Stimulated activated naive CD8-positive, alpha-beta T cell treated with anti-CD3 and anti-CD28 coated beads, Interleukin-15, Interleukin-2, amounts not matched to agents 100 ng/mL and 50 ng/mL, for 24 hours (primary cell): ENCODE results near the gene RAPGEF5.

Experiments
- H3K27ac Mint-ChIP-seq: one replicate; pipeline ENCODE4 v1.8.0; 2021; ENCODE audit warnings: mild to moderate bottlenecking, mixed read lengths
- H3K27me3 Mint-ChIP-seq: one replicate; pipeline ENCODE4 v1.8.0; 2021; ENCODE audit warnings: mixed read lengths
- H3K36me3 Mint-ChIP-seq: one replicate; pipeline ENCODE4 v1.8.0; 2021; ENCODE audit warnings: low read depth, mixed read lengths
- H3K4me1 Mint-ChIP-seq: one replicate; pipeline ENCODE4 v1.8.0; 2021; ENCODE audit warnings: low read depth, mixed read lengths
- H3K4me3 Mint-ChIP-seq: one replicate; pipeline ENCODE4 v1.8.0; 2021; ENCODE audit warnings: mild to moderate bottlenecking, mixed read lengths
- H3K9me3 Mint-ChIP-seq: one replicate; pipeline ENCODE4 v1.8.0; 2021; ENCODE audit warnings: mixed read lengths

Gene RAPGEF5

DNA sequence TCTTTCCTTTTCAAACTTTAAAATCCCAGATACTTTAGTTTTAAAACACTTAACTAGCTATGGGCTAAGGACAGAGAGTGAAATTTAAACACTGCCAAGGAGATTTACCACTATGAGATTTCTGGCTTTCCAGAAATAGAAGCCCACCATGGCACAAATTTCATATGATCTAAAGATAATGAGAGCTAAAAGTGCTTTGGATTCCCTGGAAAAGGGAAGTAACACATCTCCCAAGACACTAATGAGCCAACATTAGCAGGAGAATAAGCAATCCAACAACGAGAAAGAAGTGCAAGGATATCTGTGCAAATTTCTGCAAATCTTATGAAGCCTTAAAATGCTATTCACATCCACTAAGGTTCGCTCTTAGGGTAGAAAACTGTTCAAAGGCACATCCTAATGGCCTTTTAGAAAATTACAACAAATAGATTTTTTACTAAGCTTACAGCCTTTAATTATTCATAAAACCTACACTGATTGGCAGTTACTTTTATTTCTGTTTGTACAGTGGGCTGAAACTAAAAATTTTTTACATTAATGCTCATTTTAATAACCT lies 100.3 kb downstream of the RAPGEF5 start:
- Mint-ChIP-seq H3K36me3 (no peaks in the 10 kb centered on the region), H3K4me1 (peaks cover 6% of the 10 kb centered on the region), H3K27ac (no peak overlapping the region), H3K27me3 (peaks cover 10% of the 10 kb centered on the region), H3K4me3 (no peak overlapping the region), H3K9me3 (no peaks in the 10 kb centered on the region)

GRCh38 chr7:22255834-22256233 lies 101.1 kb downstream of the RAPGEF5 start:
- no peaks in the 10 kb centered on the region for H3K9me3 Mint-ChIP-seq
- peaks cover 6% of the 10 kb centered on the region for H3K4me1 Mint-ChIP-seq
- H3K4me3 Mint-ChIP-seq: no peak overlapping the region
- no peaks in the 10 kb centered on the region for H3K36me3 Mint-ChIP-seq
- no peak overlapping the region for H3K27ac Mint-ChIP-seq
- H3K27me3 Mint-ChIP-seq: peaks cover 10% of the 10 kb centered on the region

DNA sequence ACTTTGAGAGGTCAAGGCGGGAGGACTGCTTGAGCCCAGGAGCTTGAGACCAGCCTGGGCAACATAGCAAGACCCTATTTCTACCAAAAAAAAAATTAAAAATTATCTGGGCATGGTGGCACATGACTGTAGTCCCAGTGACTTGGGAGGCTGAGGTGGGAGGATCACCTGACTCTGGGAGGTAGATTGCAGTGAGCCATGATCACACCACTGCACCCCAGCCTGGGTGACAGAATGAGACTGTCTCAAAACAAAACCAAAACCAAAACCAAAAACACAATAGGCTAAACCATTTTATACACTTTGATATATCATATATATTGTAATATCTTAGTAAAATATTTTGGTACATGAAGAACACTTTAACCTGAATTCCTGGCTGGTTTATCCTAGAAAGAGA lies 101.6 kb downstream of the RAPGEF5 start:
- Mint-ChIP-seq H3K36me3 (no peaks in the 10 kb centered on the region), H3K4me3 (no peak overlapping the region), H3K4me1 (peaks cover 6% of the 10 kb centered on the region), H3K27me3 (peaks cover 10% of the 10 kb centered on the region), H3K9me3 (no peaks in the 10 kb centered on the region), H3K27ac (no peak overlapping the region)

DNA sequence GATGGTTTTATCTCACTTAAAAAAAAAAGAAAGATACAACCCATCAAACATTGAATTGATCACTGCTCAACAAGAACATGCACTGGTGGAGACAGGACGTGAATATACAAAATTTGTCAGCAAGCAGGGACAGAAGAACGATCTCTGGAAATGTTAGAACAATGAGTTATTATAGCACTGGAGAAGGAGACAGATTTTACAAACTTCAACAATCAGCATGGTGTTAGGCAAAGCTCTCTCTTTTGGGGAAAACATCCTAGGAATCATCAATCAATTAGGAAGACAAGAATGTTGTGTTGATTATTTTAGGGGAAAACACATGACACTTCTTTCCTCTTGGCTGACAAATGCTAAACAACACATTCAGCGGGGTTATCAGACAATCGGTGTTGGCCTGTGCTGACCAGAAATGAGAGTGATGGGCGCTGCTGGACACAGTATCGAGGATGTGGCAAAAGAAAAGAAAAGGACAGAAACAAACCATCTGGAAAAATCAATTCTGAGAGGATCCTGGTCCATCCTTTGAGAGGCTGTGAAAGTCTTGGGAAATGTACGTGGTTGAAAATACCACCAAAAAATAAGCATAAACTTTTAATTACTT lies 103.9 kb downstream of the RAPGEF5 start:
- H3K9me3 Mint-ChIP-seq: no peaks in the 10 kb centered on the region
- H3K4me1 Mint-ChIP-seq: peaks cover 6% of the 10 kb centered on the region
- no peaks in the 10 kb centered on the region for H3K36me3 Mint-ChIP-seq

GRCh38 chr7:22252016-22252415 lies 104.9 kb downstream of the RAPGEF5 start:
- Mint-ChIP-seq H3K4me3 (no peak overlapping the region), H3K9me3 (no peaks in the 10 kb centered on the region), H3K27ac (no peak overlapping the region), H3K36me3 (no peaks in the 10 kb centered on the region), H3K4me1 (peaks cover 6% of the 10 kb centered on the region), H3K27me3 (peaks cover 7% of the 10 kb centered on the region)

More for the DNA sequence above, 103.9 kb downstream of the RAPGEF5 start:
- Mint-ChIP-seq H3K27ac (no peak overlapping the region), H3K4me3 (no peak overlapping the region), H3K27me3 (peaks cover 10% of the 10 kb centered on the region)

DNA sequence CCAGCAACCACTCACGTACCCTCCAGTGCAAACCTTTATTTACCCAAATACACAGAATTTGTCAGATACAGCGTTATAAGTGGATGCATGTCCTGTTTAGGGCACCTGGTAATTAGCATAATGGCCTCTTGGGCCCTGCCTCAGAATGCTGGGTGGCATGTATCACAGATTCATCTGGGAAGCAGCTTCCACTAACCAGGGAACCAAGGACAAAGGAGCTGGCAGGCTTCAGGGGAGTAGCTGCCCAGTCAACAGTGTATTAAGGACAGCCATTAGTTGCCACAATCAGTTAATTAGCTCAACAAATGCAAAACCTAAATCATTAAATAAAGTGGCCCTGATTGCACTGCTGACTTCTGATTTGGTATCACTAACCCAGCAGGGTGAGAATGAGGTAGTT lies 105.7 kb downstream of the RAPGEF5 start:
- no peak overlapping the region for H3K4me3 Mint-ChIP-seq
- peaks cover 6% of the 10 kb centered on the region for H3K9me3 Mint-ChIP-seq
- no peak overlapping the region for H3K27ac Mint-ChIP-seq
- peaks cover 7% of the 10 kb centered on the region for H3K27me3 Mint-ChIP-seq
- peaks cover 6% of the 10 kb centered on the region for H3K4me1 Mint-ChIP-seq
- H3K36me3 Mint-ChIP-seq: no peaks in the 10 kb centered on the region

GRCh38 chr7:22250390-22250789 lies 106.6 kb downstream of the RAPGEF5 start:
- no peaks in the 10 kb centered on the region for H3K4me1 Mint-ChIP-seq
- no peak overlapping the region for H3K4me3 Mint-ChIP-seq
- peaks cover 7% of the 10 kb centered on the region for H3K27me3 Mint-ChIP-seq
- no peaks in the 10 kb centered on the region for H3K36me3 Mint-ChIP-seq
- H3K9me3 Mint-ChIP-seq: peaks cover 13% of the 10 kb centered on the region
- H3K27ac Mint-ChIP-seq: no peak overlapping the region

GRCh38 chr7:22248111-22248809 lies 108.7 kb downstream of the RAPGEF5 start:
- peaks cover 16% of the 10 kb centered on the region for H3K9me3 Mint-ChIP-seq
- H3K4me3 Mint-ChIP-seq: no peak overlapping the region
- H3K36me3 Mint-ChIP-seq: no peaks in the 10 kb centered on the region
- H3K4me1 Mint-ChIP-seq: no peaks in the 10 kb centered on the region
- no peak overlapping the region for H3K27ac Mint-ChIP-seq
- peaks cover 7% of the 10 kb centered on the region for H3K27me3 Mint-ChIP-seq

GRCh38 chr7:22241805-22242390 lies 115.1 kb downstream of the RAPGEF5 start:
- no peaks in the 10 kb centered on the region for H3K36me3 Mint-ChIP-seq
- H3K4me3 Mint-ChIP-seq: no peak overlapping the region
- H3K27ac Mint-ChIP-seq: no peak overlapping the region
- peaks cover 16% of the 10 kb centered on the region for H3K9me3 Mint-ChIP-seq
- H3K4me1 Mint-ChIP-seq: no peaks in the 10 kb centered on the region
- no peaks in the 10 kb centered on the region for H3K27me3 Mint-ChIP-seq

GRCh38 chr7:22240904-22241571 lies 115.9 kb downstream of the RAPGEF5 start:
- Mint-ChIP-seq H3K4me3 (no peak overlapping the region), H3K4me1 (no peaks in the 10 kb centered on the region), H3K27ac (no peak overlapping the region), H3K36me3 (no peaks in the 10 kb centered on the region), H3K9me3 (peaks cover 10% of the 10 kb centered on the region), H3K27me3 (no peaks in the 10 kb centered on the region)

- H3K36me3 Mint-ChIP-seq: no peaks in the 10 kb centered on the region
- no peaks in the 10 kb centered on the region for H3K27me3 Mint-ChIP-seq
- H3K27ac Mint-ChIP-seq: no peak overlapping the region
- no peaks in the 10 kb centered on the region for H3K9me3 Mint-ChIP-seq
- H3K4me3 Mint-ChIP-seq: no peak overlapping the region
- H3K4me1 Mint-ChIP-seq: no peaks in the 10 kb centered on the region
Observed at GRCh38 chr7:22238354-22239311, 118.3 kb downstream of the RAPGEF5 start.

DNA sequence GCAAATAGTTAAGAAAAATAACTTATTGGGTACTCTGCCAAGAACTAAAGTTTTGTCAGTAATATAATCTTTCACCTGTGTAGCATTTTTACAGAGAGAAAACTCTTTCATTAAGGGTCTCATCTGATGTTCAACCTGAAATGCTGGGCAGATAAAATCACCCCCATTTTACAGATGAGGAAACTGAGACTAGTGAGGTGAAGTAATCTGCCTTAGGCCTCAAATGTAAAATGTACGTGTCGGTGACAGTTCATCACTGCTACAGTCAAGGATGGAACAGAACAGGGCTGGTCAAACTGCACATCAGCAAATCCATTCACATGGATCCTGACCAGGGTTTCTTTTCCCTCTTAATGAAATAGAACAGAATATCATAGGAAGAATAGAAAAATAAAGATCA lies 121.8 kb downstream of the RAPGEF5 start:
- Mint-ChIP-seq H3K27ac (no peak overlapping the region), H3K36me3 (no peaks in the 10 kb centered on the region), H3K9me3 (no peaks in the 10 kb centered on the region), H3K4me1 (no peaks in the 10 kb centered on the region), H3K27me3 (no peaks in the 10 kb centered on the region), H3K4me3 (no peak overlapping the region)

DNA sequence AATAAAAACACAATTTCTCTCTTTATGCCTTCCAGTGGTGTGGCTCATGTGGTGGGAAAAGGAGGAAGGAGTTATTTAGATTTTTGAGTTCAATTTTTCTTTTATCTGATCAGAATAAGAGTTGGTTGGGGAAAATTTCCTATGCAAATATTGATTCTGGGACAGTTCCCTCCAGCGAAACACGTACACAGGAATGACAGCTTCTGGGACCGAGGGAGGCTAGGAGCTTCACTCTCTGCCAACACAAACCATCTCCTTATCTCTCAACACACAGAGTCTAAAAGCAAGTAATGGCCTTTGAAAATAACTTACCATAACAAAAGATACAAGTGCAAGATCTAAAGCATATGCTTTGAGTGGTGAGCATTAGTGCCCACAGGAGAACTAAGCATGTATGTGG lies 122.7 kb downstream of the RAPGEF5 start:
- Mint-ChIP-seq H3K9me3 (no peaks in the 10 kb centered on the region), H3K27ac (no peak overlapping the region), H3K36me3 (no peaks in the 10 kb centered on the region), H3K4me3 (no peak overlapping the region), H3K27me3 (no peaks in the 10 kb centered on the region), H3K4me1 (no peaks in the 10 kb centered on the region)

GRCh38 chr7:22231806-22232205 lies 125.1 kb downstream of the RAPGEF5 start:
- Mint-ChIP-seq H3K27me3 (no peaks in the 10 kb centered on the region), H3K9me3 (no peaks in the 10 kb centered on the region), H3K27ac (no peak overlapping the region), H3K36me3 (no peaks in the 10 kb centered on the region), H3K4me3 (no peak overlapping the region), H3K4me1 (no peaks in the 10 kb centered on the region)
